K562 (cell line): Measurements from ENCODE around the gene SNRPA. TPM values are rescaled to one million over a fixed set of nuclear protein-coding genes. Genes with fewer than 3 reads are reported as not detected.
A peak's percentile ranks its signal among the peaks of the same experiment; 100 is the strongest.

Experiments
- CBFA2T2 ChIP-seq: fragments of 450-650 bp; conservative IDR thresholded peaks from 2 replicates; pipeline ENCODE4 v1.6.1; 2017; ENCODE audit warnings: mild to moderate bottlenecking
- DACH1 ChIP-seq: fragments of 450-650 bp; IDR thresholded peaks from 2 replicates; pipeline ENCODE4 v1.6.1; 2018; ENCODE audit not compliant: partially characterized antibody
- DMBX1 ChIP-seq: fragments of 250-450 bp; sonication (Bioruptor Pico); IDR thresholded peaks from 2 replicates; pipeline ENCODE4 v1.8.0; 2022; ENCODE audit warnings: inconsistent platforms, mild to moderate bottlenecking, moderate library complexity, borderline replicate concordance
- ERF ChIP-seq: fragments of 450-650 bp; formaldehyde crosslinking; IDR thresholded peaks from 2 replicates; pipeline ENCODE4 v1.4.0; 2020; ENCODE audit warnings: mild to moderate bottlenecking, mixed read lengths
- FIP1L1 ChIP-seq: fragments of 200-400 bp; formaldehyde crosslinking; IDR thresholded peaks from 2 replicates; pipeline ENCODE4 v1.6.1; 2018; ENCODE audit warnings: mild to moderate bottlenecking, low read depth, low read length; ENCODE audit not compliant: poor library complexity, severe bottlenecking
- FOXK2 ChIP-seq, 2 experiments: fragments of 450-650 bp; IDR thresholded peaks in 1 of 2; conservative IDR thresholded peaks in 1 of 2; 2 replicates each; pipeline ENCODE4 v1.6.1; 2016; ENCODE audit warnings: low read depth in 2 of 2, mild to moderate bottlenecking in 1 of 2
- HDAC6 ChIP-seq: IDR thresholded peaks from 2 replicates; pipeline ENCODE4 v1.6.1; 2012; ENCODE audit warnings: low read depth, mild to moderate bottlenecking, control low read depth, inconsistent platforms, low read length, moderate library complexity
- MTA1 ChIP-seq: fragments of 450-650 bp; IDR thresholded peaks from 2 replicates; pipeline ENCODE4 v1.6.1; 2017; ENCODE audit warnings: borderline replicate concordance
- NFYB ChIP-seq: IDR thresholded peaks from 2 replicates; pipeline ENCODE4 v1.6.1; 2011; ENCODE audit warnings: mild to moderate bottlenecking, moderate library complexity; ENCODE audit not compliant: insufficient read length; ENCODE audit errors: extremely low read depth
- NR0B1 ChIP-seq: fragments of 450-650 bp; IDR thresholded peaks from one replicate; pipeline ENCODE4 v1.6.1; 2018; ENCODE audit warnings: mild to moderate bottlenecking, moderate library complexity; ENCODE audit not compliant: partially characterized antibody
- PREB ChIP-seq: sonication (generic); formaldehyde crosslinking; IDR thresholded peaks from 2 replicates; pipeline ENCODE4 v1.8.1; 2023; ENCODE audit warnings: mild to moderate bottlenecking, missing genetic modification reagents
- RAD21 ChIP-seq, 2 experiments: fragments of 250-450 bp in 1 of 2; fragments of 450-650 bp in 1 of 2; sonication (Bioruptor Pico) in 1 of 2; formaldehyde crosslinking in 1 of 2; IDR thresholded peaks in 1 of 2; conservative IDR thresholded peaks in 1 of 2; 2 replicates each; pipeline versions ENCODE4 v1.4.0 to v1.8.0; 2020 to 2022; ENCODE audit warnings: mild to moderate bottlenecking in 2 of 2, moderate library complexity in 1 of 2
- RAD51 ChIP-seq: fragments of 450-650 bp; IDR thresholded peaks from 2 replicates; pipeline ENCODE4 v1.7.1; 2016; ENCODE audit warnings: low read depth, mild to moderate bottlenecking, borderline replicate concordance
- ZBTB26 ChIP-seq: fragments of 450-650 bp; formaldehyde crosslinking; IDR thresholded peaks from 2 replicates; pipeline ENCODE4 v1.4.0; 2022; ENCODE audit warnings: missing genetic modification characterization
- ZNF23 ChIP-seq: fragments of 250-450 bp; sonication (Bioruptor Pico); IDR thresholded peaks from 2 replicates; pipeline ENCODE4 v1.4.0; 2020; ENCODE audit warnings: mild to moderate bottlenecking
- ZNF280B ChIP-seq: fragments of 250-450 bp; sonication (Bioruptor Pico); IDR thresholded peaks from 2 replicates; pipeline ENCODE4 v1.5.1; 2021; ENCODE audit warnings: mild to moderate bottlenecking
- polyA plus RNA-seq, 8 experiments: library from polyadenylated mRNA; depleted of rRNA in 4 of 8; stranded (reverse) in 5 of 8; unstranded in 3 of 8; fragments of >200 nt; fragmentation: Nextera tagmentation in 2 of 8; fragmentation: Illumina TruSeq in 1 of 8; extraction: Ambion mirVana in 2 of 8; extraction: Trizol in 1 of 8; gene quantifications; 2 replicates each; pipeline versions ENCODE4 v1.2.1 to v1.2.3, GENCODE V29; 2011 to 2014; ENCODE audit warnings: inconsistent platforms in 1 of 8, missing spikeins in 1 of 8
- total RNA-seq, 7 experiments: library from RNA; depleted of rRNA in 6 of 7; stranded (reverse); fragments of >200 nt in 6 of 7; fragmentation: Illumina TruSeq in 2 of 7; extraction: Trizol in 2 of 7; gene quantifications; 2 replicates each; pipeline versions ENCODE4 v1.2.1 to v1.2.3, GENCODE V29; 2011 to 2021; ENCODE audit warnings: low replicate concordance in 1 of 7
- TF ChIP-seq, protein P1 (sequence below): fragments of 200-800 bp; sonication (Bioruptor generic); IDR thresholded peaks from 2 replicates; pipeline ENCODE4 v1.6.1; 2016; ENCODE audit warnings: missing genetic modification characterization, missing compliant biosample characterization

Gene SNRPA
- total and polyA plus RNA-seq, 9 of the 15 experiments (the other 6 are each of a cell fraction or from before 2014, with no cell fraction given): 16.3 to 311 (median 193) TPM

- TF ChIP-seq ZBTB26 (CRISPR knock-in tag) (no peak), FIP1L1 (no peak), FOXK2 (conservative IDR thresholded peaks at IDR 0.05 in 1 of 2, IDR thresholded peaks at IDR 0.05 in 1 of 2; ENCODE audit: low read depth in 2 of 2) (peak in 1 of 2 experiments; percentile 94; a peak in 2 of 4 replicates), ERF (no peak), CBFA2T2 (no peak), DMBX1 (CRISPR knock-in tag) (no peak), DACH1 (no peak), RAD51 (no peak), ZNF23 (CRISPR knock-in tag) (no peak), NR0B1 (no peak), PREB (CRISPR knock-in tag) (no peak), NFYB (no peak), HDAC6 (no peak), ZNF280B (CRISPR knock-in tag) (no peak), MTA1 (no peak), RAD21 (CRISPR knock-in tag; conservative IDR thresholded peaks at IDR 0.05 in 1 of 2, IDR thresholded peaks at IDR 0.05 in 1 of 2) (peak; percentile 41 to 59)
- TF ChIP-seq, protein P1, sequence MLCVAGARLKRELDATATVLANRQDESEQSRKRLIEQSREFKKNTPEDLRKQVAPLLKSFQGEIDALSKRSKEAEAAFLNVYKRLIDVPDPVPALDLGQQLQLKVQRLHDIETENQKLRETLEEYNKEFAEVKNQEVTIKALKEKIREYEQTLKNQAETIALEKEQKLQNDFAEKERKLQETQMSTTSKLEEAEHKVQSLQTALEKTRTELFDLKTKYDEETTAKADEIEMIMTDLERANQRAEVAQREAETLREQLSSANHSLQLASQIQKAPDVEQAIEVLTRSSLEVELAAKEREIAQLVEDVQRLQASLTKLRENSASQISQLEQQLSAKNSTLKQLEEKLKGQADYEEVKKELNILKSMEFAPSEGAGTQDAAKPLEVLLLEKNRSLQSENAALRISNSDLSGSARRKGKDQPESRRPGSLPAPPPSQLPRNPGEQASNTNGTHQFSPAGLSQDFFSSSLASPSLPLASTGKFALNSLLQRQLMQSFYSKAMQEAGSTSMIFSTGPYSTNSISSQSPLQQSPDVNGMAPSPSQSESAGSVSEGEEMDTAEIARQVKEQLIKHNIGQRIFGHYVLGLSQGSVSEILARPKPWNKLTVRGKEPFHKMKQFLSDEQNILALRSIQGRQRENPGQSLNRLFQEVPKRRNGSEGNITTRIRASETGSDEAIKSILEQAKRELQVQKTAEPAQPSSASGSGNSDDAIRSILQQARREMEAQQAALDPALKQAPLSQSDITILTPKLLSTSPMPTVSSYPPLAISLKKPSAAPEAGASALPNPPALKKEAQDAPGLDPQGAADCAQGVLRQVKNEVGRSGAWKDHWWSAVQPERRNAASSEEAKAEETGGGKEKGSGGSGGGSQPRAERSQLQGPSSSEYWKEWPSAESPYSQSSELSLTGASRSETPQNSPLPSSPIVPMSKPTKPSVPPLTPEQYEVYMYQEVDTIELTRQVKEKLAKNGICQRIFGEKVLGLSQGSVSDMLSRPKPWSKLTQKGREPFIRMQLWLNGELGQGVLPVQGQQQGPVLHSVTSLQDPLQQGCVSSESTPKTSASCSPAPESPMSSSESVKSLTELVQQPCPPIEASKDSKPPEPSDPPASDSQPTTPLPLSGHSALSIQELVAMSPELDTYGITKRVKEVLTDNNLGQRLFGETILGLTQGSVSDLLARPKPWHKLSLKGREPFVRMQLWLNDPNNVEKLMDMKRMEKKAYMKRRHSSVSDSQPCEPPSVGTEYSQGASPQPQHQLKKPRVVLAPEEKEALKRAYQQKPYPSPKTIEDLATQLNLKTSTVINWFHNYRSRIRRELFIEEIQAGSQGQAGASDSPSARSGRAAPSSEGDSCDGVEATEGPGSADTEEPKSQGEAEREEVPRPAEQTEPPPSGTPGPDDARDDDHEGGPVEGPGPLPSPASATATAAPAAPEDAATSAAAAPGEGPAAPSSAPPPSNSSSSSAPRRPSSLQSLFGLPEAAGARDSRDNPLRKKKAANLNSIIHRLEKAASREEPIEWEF (CRISPR knock-in tag): no peak
These were observed 55.6 kb downstream of the SNRPA start (continued) for GRCh38 chr19:40806423-40807146.
